Measurements from ENCODE around the gene ATP6V1C2. TPM values are rescaled to one million over a fixed set of nuclear protein-coding genes. Genes with fewer than 3 reads are reported as not detected.
"Not testable (repeated sequence)": the region's sequence is repeated elsewhere in the genome, so short reads cannot be mapped to it uniquely, and the experiment has no call there.

The ATP6V1C2 gene
- total and polyA plus RNA-seq, 2 donors (not counting 3 experiments of a cell fraction or from before 2014, with no cell fraction given), result 0.03 to 0.13 TPM

DNA sequence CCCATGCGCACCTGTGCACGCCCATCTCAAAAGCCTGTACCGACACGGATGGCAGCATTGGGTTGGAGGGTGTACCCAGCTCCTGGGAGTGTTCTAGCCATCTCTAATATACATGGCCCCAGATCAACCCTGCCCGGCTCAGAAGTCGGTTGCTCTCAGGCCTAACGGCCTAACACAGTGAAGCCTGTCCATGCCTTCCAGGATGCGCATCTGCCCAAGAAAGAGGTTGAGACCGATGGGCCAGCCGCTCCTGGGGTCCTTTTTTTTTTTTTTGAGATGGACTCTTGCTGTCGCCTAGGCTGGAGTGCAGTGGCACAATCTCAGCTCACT is 59.0 kb downstream of the ATP6V1C2 start:
- no peak overlapping the region for H3K9ac ChIP-seq (replicated peaks; ENCODE audit: extremely low read depth, insufficient read depth, low read length)
- peaks cover 26 to 38% of the 10 kb centered on the region in 2 experiments for H3K36me3 ChIP-seq (ENCODE audit: control insufficient read depth in 2 of 2, extremely low read depth in 1 of 2, insufficient read depth in 2 of 2, low read length in 2 of 2)
- no peak for TF ChIP-seq POLR2A (IDR thresholded peaks at IDR 0.05; ENCODE audit: low read depth, low read length)
- TF ChIP-seq GATA2 (IDR thresholded peaks at IDR 0.05; ENCODE audit: insufficient read depth, insufficient read length, low read depth, low read length), result no peak
- TF ChIP-seq EZH2 (IDR thresholded peaks at IDR 0.05; ENCODE audit: borderline replicate concordance, low read depth, low read length, severe bottlenecking), result no peak
- TF ChIP-seq FOS (IDR thresholded peaks at IDR 0.05; ENCODE audit: borderline replicate concordance, insufficient read depth, low read length), result no peak
- TF ChIP-seq MYC (IDR thresholded peaks at IDR 0.05; ENCODE audit: low read depth, low read length), result no peak
- TF ChIP-seq, protein P1, sequence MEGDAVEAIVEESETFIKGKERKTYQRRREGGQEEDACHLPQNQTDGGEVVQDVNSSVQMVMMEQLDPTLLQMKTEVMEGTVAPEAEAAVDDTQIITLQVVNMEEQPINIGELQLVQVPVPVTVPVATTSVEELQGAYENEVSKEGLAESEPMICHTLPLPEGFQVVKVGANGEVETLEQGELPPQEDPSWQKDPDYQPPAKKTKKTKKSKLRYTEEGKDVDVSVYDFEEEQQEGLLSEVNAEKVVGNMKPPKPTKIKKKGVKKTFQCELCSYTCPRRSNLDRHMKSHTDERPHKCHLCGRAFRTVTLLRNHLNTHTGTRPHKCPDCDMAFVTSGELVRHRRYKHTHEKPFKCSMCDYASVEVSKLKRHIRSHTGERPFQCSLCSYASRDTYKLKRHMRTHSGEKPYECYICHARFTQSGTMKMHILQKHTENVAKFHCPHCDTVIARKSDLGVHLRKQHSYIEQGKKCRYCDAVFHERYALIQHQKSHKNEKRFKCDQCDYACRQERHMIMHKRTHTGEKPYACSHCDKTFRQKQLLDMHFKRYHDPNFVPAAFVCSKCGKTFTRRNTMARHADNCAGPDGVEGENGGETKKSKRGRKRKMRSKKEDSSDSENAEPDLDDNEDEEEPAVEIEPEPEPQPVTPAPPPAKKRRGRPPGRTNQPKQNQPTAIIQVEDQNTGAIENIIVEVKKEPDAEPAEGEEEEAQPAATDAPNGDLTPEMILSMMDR (IDR thresholded peaks at IDR 0.05; ENCODE audit: extremely low read depth in 1 of 2, insufficient read depth in 1 of 2, low read depth in 1 of 2, low read length in 2 of 2), result no peak
- no peak for TF ChIP-seq POLR2AphosphoS5 (IDR thresholded peaks at IDR 0.05; ENCODE audit: insufficient read depth, low read depth, low read length)
- TF ChIP-seq MAX (IDR thresholded peaks at IDR 0.05; ENCODE audit: insufficient read depth, insufficient read length), result no peak
- no peak for TF ChIP-seq JUN (IDR thresholded peaks at IDR 0.05; ENCODE audit: borderline replicate concordance, insufficient read depth, insufficient read length, low read depth)
- no peaks in the 10 kb centered on the region for H3K9me3 ChIP-seq (replicated peaks; ENCODE audit: control insufficient read depth, insufficient read depth, low read length)
- DNase-seq (ENCODE audit: low read depth, low spot score) (no peak), FAIRE-seq (no peak)
- H3K27me3 ChIP-seq (ENCODE audit: control insufficient read depth in 2 of 2, insufficient read depth in 2 of 2, low read length in 2 of 2), result no peaks in the 10 kb centered on the region
- H2AFZ ChIP-seq (ENCODE audit: low read depth, low read length), result no peak overlapping the region
- peaks cover 5% of the 10 kb centered on the region for H3K79me2 ChIP-seq (ENCODE audit: control insufficient read depth, insufficient read depth, low read length)
- intact Hi-C loops (cut with micrococcal nuclease) (no loop called here), dilution Hi-C loops (cut with MboI; ENCODE audit: extremely low pct_ligation_motif_present, low sequenced_read_pairs) (no loop called here)
- ChIA-PET POLR2A (interaction anchor here (0.7 kb wide), 1 partner anchor 91 kb away, joined by 4 read pairs; the partner anchor contains the start of gene NOL10), CTCF (no interaction called here)
- no peak overlapping the region for H3K4me3 ChIP-seq (replicated peaks in 1 of 3; ENCODE audit: insufficient read depth in 1 of 3, low read depth in 1 of 3, low read length in 3 of 3)
- no peaks in the 10 kb centered on the region for H3K9me1 ChIP-seq (replicated peaks; ENCODE audit: control insufficient read depth, extremely low read depth, insufficient read depth, low read length)
- no peak overlapping the region for H3K27ac ChIP-seq (ENCODE audit: insufficient read depth, low read depth, low read length)
- H3K4me1 ChIP-seq (ENCODE audit: control insufficient read depth, extremely low read depth, insufficient read depth, low read length), result peaks cover 14% of the 10 kb centered on the region
- H3K4me2 ChIP-seq (ENCODE audit: insufficient read depth, low read length), result no peak overlapping the region
- BruUV-seq (replicated peaks), result no TSS peak
- H4K20me1 ChIP-seq (replicated peaks; ENCODE audit: control insufficient read depth, extremely low read depth, insufficient read depth, low read length), result no peaks in the 10 kb centered on the region

DNA sequence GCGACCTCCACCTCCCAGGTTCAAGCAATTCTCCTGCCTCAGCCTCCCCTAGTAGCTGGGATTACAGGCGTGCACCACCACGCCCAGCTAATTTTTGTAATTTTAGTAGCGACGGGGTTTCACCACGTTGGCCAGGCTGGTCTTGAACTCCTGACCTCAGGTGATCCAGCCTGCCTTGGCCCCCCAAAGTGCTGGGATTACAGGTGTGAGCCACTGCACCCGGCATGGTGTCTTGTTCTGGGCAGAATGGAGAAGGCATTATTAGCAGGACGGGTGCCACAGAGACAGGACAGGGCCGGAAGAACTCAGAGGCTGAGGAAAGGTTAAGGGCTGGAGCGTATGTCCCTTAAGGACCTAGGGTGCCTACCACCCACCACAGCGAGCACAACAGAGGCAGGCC is 59.4 kb downstream of the ATP6V1C2 start:
- H3K27me3 ChIP-seq (ENCODE audit: control insufficient read depth in 2 of 2, insufficient read depth in 2 of 2, low read length in 2 of 2); H3K27ac ChIP-seq (ENCODE audit: insufficient read depth, low read depth, low read length); dilution Hi-C loops (cut with MboI; ENCODE audit: extremely low pct_ligation_motif_present, low sequenced_read_pairs); H3K4me2 ChIP-seq (ENCODE audit: insufficient read depth, low read length); H2AFZ ChIP-seq (ENCODE audit: low read depth, low read length); intact Hi-C loops (cut with micrococcal nuclease); H4K20me1 ChIP-seq (replicated peaks; ENCODE audit: control insufficient read depth, extremely low read depth, insufficient read depth, low read length); H3K4me3 ChIP-seq (replicated peaks in 1 of 3; ENCODE audit: insufficient read depth in 1 of 3, low read depth in 1 of 3, low read length in 3 of 3); BruUV-seq (replicated peaks); H3K9ac ChIP-seq (replicated peaks; ENCODE audit: extremely low read depth, insufficient read depth, low read length); H3K9me1 ChIP-seq (replicated peaks; ENCODE audit: control insufficient read depth, extremely low read depth, insufficient read depth, low read length); CTCF ChIA-PET; H3K9me3 ChIP-seq (replicated peaks; ENCODE audit: control insufficient read depth, insufficient read depth, low read length); FAIRE-seq; DNase-seq (ENCODE audit: low read depth, low spot score); H3K79me2 ChIP-seq (ENCODE audit: control insufficient read depth, insufficient read depth, low read length): not testable (repeated sequence)
- POLR2A ChIA-PET, result interaction anchor here (0.7 kb wide), 1 partner anchor 91 kb away, joined by 4 read pairs; the partner anchor contains the start of gene NOL10
- peaks cover 28 to 40% of the 10 kb centered on the region in 2 experiments for H3K36me3 ChIP-seq (ENCODE audit: control insufficient read depth in 2 of 2, extremely low read depth in 1 of 2, insufficient read depth in 2 of 2, low read length in 2 of 2)
- H3K4me1 ChIP-seq (ENCODE audit: control insufficient read depth, extremely low read depth, insufficient read depth, low read length), result peaks cover 14% of the 10 kb centered on the region

All from endothelial cell of umbilical vein (primary cell).